Measurements from ENCODE around the gene GCN1.

Gene GCN1

GRCh38 chr12:120078868-120079267 is 115.6 kb downstream of the GCN1 start:
- DNase-seq (ENCODE audit: low read depth): no peak
- TF ChIP-seq, protein P1, sequence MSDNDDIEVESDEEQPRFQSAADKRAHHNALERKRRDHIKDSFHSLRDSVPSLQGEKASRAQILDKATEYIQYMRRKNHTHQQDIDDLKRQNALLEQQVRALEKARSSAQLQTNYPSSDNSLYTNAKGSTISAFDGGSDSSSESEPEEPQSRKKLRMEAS (IDR thresholded peaks at IDR 0.05; ENCODE audit: low read depth, low read length): no peak
- TF ChIP-seq POLR2A (IDR thresholded peaks at IDR 0.05; ENCODE audit: extremely low read depth, insufficient read length): no peak
- TF ChIP-seq, protein P2, sequence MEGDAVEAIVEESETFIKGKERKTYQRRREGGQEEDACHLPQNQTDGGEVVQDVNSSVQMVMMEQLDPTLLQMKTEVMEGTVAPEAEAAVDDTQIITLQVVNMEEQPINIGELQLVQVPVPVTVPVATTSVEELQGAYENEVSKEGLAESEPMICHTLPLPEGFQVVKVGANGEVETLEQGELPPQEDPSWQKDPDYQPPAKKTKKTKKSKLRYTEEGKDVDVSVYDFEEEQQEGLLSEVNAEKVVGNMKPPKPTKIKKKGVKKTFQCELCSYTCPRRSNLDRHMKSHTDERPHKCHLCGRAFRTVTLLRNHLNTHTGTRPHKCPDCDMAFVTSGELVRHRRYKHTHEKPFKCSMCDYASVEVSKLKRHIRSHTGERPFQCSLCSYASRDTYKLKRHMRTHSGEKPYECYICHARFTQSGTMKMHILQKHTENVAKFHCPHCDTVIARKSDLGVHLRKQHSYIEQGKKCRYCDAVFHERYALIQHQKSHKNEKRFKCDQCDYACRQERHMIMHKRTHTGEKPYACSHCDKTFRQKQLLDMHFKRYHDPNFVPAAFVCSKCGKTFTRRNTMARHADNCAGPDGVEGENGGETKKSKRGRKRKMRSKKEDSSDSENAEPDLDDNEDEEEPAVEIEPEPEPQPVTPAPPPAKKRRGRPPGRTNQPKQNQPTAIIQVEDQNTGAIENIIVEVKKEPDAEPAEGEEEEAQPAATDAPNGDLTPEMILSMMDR (IDR thresholded peaks at IDR 0.05; ENCODE audit: low read depth, low read length): no peak
- TF ChIP-seq MYC (IDR thresholded peaks at IDR 0.05; ENCODE audit: low read depth, low read length): no peak
- H3K4me3 ChIP-seq (ENCODE audit: low read depth, low read length): no peak overlapping the region

DNA sequence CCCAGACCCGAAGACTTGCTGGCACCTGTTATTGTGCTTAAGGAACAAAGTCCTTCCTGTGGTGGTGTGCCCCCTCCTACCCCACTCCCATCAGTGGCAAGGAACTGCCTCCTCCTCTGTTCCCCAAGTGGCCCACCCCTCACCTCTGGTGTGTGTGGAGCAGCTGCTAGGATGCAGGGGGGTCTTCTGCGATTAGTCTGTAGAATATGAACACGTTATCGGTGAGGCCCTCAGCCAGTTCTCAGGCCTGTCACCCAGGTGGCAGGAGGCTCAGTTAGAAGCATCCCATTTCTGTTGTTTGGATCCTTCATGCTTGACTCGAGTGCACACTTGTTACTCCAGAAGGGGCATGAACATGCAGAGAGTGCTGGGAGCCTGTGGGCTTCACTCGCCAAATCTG is 117.3 kb downstream of the GCN1 start:
- no peak overlapping the region for H3K4me3 ChIP-seq (ENCODE audit: low read depth, low read length)
- TF ChIP-seq MYC (IDR thresholded peaks at IDR 0.05; ENCODE audit: low read depth, low read length) (no peak), POLR2A (IDR thresholded peaks at IDR 0.05; ENCODE audit: extremely low read depth, insufficient read length) (no peak)
- TF ChIP-seq, protein P1 (IDR thresholded peaks at IDR 0.05; ENCODE audit: low read depth, low read length): no peak
- TF ChIP-seq, protein P2 (IDR thresholded peaks at IDR 0.05; ENCODE audit: low read depth, low read length): no peak
- no peak for DNase-seq (ENCODE audit: low read depth)

Data from NB4 (cell line).